Stimulated activated CD4-positive, alpha-beta T cell treated with anti-CD3 and anti-CD28 coated beads, Interleukin-12 subunit alpha, Interleukin-12 subunit beta, amount 100 ng/mL, for 48 hours (primary cell): ENCODE data around the gene BRD1.

ENCODE experiments used
- DNase-seq, 3 donors: peaks; one replicate each; pipeline ENCODE4 v3.0.0-alpha.2; 2020; ENCODE audit warnings: low read depth in 2 of 3, low spot score in 1 of 3

The BRD1 gene

DNA sequence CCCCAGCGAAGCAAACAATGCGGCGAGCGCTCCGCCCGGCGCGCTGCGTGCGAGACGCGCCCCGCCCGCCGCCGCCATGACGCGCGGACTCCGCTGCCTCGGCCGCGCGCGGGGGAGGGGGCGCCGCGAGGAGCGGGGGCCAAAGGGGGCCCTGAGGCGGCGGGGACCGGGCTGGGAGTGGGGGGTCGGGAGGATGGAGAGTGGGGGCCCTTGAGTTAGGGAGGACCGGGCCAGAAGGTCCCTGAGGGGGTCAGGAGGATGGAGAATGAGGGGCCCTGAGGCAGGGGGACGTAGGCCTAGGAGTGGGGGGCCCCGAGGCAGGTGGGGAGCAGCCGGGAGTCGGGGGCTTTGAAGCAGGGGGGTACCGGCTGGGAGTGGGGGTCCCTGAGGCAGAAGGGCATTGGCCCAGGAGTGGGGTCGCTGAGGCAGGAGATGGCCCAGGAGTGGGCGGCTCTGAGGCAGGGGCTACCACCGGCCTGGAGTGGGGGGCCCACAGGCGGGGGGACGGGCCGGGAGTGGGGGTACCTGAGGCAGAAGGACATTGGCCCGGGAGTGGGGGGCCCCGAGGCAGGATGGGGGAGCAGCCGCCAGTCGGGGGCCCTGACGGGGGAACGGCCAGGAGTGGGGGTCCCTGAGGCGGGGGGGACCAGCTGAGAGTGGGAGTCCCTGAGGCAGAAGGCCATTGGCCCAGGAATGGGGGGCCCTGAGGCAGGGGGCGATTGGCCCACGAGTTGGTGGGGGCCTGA is at the start of gene BRD1:
Gene BRD1, minus strand, starts transcription at position 21 of the 746 bp plus-strand sequence. CDS start 3,556 bp downstream, outside the sequence.
- peak in 1 of 3 donors; percentile 43 for DNase-seq

DNA sequence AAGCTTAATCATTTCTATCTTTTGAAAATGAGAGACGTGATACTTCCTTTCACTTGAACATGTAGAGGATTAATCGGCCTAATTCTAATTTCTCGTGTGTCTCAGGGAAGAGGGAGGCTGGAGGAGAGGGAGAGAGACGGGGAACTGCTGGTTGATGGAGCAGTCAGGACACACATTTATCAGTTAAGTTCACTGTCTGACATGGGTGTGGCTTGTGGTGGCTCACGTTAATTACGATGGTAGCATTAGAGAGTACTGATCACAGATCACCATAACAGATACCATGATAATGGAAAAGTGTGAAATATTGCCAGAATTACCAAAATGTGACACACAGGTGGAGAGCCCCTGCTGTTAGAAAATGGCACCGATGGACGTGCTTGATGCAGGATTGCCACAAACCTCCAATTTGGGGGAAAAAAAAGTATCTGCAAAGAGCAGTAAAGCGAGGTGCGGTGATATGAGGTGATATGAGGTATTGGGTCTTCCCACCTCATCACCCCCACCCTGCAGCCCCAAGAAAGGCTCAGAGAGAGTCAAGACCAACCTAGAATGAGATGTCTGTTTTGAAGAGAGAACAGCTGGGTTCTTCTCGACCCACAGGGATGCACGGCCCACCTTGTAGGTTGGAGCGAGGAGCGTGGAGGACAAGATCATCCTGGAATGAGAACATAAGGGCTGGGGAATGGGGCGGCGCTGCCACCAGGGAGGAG is 45.7 kb upstream of the BRD1 start:
- no peak for DNase-seq

GRCh38 chr22:49872347-49872746 is 44.7 kb upstream of the BRD1 start:
- no peak for DNase-seq

GRCh38 chr22:49871482-49871881 is 43.8 kb upstream of the BRD1 start:
- DNase-seq, result no peak

- DNase-seq, result no peak
These were observed 42.4 kb upstream of the BRD1 start for GRCh38 chr22:49869845-49870712.

DNA sequence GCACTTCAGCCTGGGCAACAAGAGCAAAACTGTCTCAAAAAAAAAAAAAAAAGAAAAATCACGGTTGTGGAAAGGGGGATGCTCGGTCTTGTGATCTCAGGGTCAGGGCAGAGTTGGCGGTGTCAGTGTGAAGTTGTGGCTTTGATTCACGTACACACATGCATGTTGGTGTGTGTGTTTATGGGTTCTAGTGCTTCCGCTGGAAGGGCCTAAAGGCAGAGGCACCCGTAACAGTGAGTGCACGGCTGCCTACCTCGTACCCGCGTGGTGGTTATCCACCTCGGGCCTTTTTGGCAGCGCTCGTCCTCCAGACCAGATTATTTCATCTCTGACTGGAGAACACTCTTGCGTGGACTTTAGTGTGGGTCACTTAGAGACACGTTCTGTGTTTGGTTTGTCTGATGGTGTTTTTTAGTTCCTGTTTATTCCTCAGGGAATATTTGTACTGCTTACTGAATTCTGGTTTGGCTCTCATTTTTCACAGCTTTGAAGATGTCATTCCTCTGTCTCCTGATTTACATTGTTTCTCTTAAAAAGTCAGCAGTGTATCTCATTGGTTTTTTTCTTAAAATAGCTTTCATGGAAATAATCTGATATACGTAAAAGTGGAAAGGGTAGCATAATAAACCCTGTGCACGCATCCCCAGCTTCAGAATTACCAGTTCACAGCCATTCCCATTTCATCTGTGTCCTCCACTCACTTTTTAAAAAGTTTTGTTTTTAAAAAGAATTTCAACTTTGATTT is 41.6 kb upstream of the BRD1 start:
- no peak for DNase-seq

DNA sequence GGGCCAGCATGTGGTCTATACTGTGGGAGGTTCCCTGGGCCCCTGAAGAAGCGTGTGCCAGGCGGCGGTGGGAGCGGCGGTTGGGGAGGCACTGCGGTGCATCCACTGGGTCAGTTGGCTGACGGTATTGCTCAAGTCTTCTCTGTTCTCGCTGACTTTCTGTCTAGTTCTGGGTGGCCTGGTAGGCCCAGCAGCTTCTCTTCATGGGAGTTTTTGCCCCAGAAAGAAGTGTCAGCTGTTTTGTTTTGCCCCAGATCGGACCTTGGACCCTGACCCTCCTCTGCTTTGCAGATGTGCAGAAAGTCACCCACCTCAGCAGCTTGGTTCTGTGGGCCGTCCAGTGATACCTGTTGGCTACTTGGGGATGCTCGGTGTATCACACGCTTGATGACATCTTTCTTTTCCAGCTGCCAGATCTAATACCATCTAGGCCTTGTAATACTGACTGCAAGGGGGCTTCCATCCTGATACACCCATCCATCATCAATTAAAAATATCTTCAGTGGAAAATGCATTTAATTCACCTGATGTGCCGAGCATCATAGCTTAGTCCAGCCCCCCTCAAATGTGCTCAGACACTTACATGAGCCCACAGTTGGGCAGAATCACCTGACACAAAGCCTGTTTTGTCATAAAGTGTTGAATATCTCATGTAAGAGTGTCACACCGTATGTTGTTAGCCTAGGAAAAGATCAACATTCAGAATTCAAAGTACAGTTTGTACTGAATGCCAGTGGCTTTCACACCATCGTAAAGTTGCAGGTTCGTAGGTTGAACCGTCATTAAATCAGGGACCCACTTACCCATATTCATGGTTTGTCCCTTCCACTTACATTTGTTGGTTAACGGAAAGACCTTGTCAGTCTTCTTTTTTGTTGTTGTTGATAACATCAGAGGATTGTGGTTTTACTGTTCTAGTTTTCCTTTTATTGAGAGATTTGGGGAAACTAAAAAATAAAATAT is 39.9 kb upstream of the BRD1 start:
- DNase-seq, result no peak

GRCh38 chr22:49866646-49867045 is 39.0 kb upstream of the BRD1 start:
- DNase-seq, result no peak

DNA sequence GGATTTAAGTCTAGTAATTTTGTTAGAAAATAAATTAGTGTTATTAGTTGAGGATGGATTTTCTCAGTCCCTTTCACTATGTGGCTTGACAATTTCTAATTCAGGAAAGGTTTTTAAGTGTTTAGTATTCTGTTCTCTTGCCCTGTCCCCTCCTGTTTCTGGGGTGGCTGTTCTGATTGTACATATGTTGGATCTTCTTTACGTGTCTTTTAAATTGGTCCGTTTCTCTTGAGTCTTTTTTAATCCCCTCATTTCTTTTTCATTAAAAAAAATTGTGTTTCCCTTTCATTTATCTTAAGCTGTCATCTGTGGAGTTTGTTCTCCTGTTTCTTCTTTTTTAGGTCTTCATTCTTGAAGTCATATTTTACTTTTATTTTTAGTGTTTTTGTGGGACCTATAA is 38.5 kb upstream of the BRD1 start:
- DNase-seq, result no peak

DNA sequence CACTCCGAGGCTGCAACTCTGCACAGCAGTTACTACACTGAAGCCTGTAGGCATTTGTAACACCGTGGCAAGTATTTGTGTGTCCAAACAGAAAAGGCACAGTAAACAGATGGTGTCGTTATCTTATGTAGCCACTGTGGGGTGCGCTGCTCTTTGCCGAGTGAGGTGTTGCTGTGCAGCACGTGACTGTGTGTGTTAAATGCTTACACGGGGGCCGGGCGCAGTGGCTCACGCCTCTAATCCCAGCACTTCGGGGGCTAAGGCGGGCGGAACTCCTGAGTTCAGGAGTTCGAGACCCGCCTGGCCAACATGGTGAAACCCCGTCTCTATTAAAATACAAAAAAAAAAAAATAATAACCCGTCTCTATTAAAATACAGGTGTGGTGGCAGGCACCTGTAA is 37.5 kb upstream of the BRD1 start:
- DNase-seq, result no peak

- no peak for DNase-seq
These were observed 36.3 kb upstream of the BRD1 start for GRCh38 chr22:49863931-49864330.

DNA sequence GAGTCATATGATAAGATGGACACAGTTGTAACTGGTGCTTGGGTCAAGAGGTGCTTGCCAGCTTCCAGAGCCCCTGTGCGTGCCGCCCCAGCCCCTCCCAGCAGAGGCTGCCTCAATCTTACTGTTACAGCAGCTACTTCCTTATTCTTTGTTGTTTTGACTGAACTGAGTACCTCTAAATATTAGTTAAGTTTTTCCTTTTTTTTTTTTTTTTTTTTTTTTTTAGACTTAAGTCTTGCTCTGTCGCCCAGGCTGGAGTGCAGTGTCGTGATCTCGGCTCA is 34.8 kb upstream of the BRD1 start:
- DNase-seq, result no peak

DNA sequence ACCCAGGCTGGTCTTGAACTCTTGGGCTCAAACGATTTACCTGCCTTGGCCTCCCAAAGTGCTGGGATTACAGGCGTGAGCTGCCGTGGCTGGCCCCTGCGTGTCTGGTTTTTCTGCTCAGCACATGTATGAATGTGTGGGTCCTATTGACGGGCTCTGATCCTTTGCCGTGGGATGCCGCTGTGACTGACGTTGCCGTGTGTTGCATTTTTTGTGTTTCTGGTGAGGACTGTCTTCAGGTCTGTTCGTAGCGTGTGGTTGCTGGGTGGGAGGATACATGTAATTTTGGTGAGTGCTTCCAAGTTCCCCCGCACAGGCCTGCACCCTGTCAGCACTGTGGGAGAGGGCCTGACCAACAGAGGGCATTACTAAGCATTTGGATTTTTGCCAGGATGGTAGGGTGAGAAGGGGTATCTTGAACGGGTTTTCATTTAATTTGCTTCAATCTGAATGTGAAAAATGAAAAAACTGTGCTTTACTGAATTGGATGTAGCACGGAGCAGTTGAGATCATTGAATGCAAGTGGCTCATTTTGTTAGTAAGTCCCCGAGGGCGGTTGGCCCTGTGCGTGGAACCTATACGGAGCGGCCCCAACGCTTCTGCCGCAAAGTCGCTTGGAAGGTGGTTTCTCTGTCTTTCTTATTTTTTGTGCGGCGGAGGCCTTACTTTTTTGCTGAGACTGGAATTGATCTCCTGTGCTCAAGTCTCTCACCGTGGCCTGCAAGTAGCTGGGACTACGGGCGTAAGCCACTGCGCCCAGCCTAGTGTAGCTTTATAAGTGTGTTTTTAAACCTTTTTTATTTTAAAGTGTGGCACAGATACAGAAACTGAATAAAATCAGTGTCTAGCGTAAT is 34.2 kb upstream of the BRD1 start:
- no peak for DNase-seq

- DNase-seq, result no peak
These were observed 31.2 kb upstream of the BRD1 start for GRCh38 chr22:49858827-49859226.

DNA sequence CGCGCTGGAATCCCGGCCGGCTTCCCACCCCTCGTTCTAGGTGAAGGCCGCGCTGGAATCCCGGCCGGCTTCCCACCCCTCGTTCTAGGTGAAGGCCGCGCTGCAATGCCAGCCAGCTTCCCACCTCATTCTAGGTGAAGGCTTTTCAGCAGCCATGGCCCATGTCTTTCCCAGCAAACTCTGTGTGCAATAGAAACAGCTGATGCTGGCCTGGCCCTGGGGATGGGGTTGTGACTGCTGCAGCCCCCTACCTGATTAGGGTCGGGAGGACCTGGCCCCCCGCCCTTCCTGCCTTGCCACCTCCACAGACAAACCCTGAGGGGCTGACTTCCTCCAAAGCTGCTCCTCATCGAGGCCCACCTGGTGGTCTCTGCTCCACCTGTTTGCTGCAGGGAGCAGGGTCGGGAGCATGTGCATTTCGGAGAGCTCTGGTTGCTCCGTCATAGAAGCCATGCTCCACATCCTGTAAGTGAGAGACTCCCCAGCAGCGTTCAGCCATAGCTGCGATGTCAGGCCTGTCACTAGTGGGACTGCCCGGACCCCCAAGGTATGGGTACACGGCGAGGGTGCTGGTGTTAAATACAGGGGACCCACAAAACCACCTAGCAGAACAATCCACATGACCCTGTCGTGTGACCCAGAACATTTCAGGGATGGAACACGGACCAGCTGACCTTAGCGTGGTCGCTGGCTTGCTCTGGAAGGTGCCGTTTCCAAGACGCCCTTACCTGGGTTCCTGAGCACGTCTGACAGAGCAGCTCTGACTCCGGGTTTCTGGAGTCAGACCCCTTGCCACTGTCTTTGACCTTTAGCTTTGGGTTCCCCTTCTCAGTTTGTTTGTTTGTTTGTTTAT is 29.3 kb upstream of the BRD1 start:
- DNase-seq, result no peak

GRCh38 chr22:49856343-49856742 is 28.7 kb upstream of the BRD1 start:
- DNase-seq, result no peak

- no peak for DNase-seq
These were observed 27.7 kb upstream of the BRD1 start for GRCh38 chr22:49855251-49855911.
